Skeletal muscle tissue (tissue), 4 donors: Measurements from ENCODE around the gene ZNF304. TPM values are rescaled to one million over a fixed set of nuclear protein-coding genes. Genes with fewer than 3 reads are reported as not detected.

Source experiments
- H3K27ac ChIP-seq: one replicate; pipeline ENCODE4 v1.7.0; 2013; ENCODE audit warnings: mild to moderate bottlenecking, low read depth, low read length, inconsistent platforms
- H3K27me3 ChIP-seq, 3 donors: one replicate each; pipeline ENCODE4 v1.7.0; 2013; ENCODE audit warnings: low read length in 3 of 3; ENCODE audit not compliant: control insufficient read depth in 3 of 3, insufficient read depth in 3 of 3
- H3K36me3 ChIP-seq, 3 donors: one replicate each; pipeline ENCODE4 v1.7.0; 2013; ENCODE audit warnings: low read length in 3 of 3; ENCODE audit not compliant: control insufficient read depth in 3 of 3, insufficient read depth in 3 of 3
- H3K4me1 ChIP-seq, 3 donors: one replicate each; pipeline ENCODE4 v1.7.0; 2013; ENCODE audit warnings: low read length in 3 of 3, mild to moderate bottlenecking in 3 of 3; ENCODE audit not compliant: control insufficient read depth in 3 of 3, insufficient read depth in 3 of 3
- H3K4me3 ChIP-seq, 3 donors: one replicate each; pipeline ENCODE4 v1.7.0; 2013; ENCODE audit warnings: low read length in 3 of 3
- H3K9ac ChIP-seq, 3 donors: one replicate each; pipeline ENCODE4 v1.7.0; 2013; ENCODE audit warnings: low read length in 3 of 3, mild to moderate bottlenecking in 3 of 3, moderate library complexity in 2 of 3, low read depth in 1 of 3
- H3K9me3 ChIP-seq, 3 donors: one replicate each; pipeline ENCODE4 v1.7.0; 2013; ENCODE audit warnings: low read length in 3 of 3; ENCODE audit not compliant: control insufficient read depth in 3 of 3
- total RNA-seq: library from RNA; depleted of rRNA; stranded (reverse); fragments of >200 nt; gene quantifications from one replicate; pipeline ENCODE4 v1.2.3, GENCODE V29; 2014
- donor health status: Osteomylitis.

Gene ZNF304
- total RNA-seq, 1 donor from 2014 or later = 16.2 TPM

GRCh38 chr19:57351867-57352266, 796 bp downstream of the ZNF304 start:
- Histone ChIP-seq H3K9me3 (peaks cover 0 to 5% (median 4%) of the 10 kb centered on the region in 3 donors), H3K4me1 (peaks cover 22 to 32% (median 25%) of the 10 kb centered on the region in 3 donors), H3K27me3 (no peaks in the 10 kb centered on the region), H3K36me3 (peaks cover 37 to 44% (median 38%) of the 10 kb centered on the region in 3 donors), H3K4me3 (peak overlapping the region; percentile 90 to 100 (median 93)), H3K9ac (peak overlapping the region; percentile 97 to 99 (median 99)), H3K27ac (peak overlapping the region; percentile 88)

- Histone ChIP-seq H3K4me1 (peaks cover 22 to 43% (median 30%) of the 10 kb centered on the region in 3 donors), H3K27me3 (no peaks in the 10 kb centered on the region), H3K9ac (no peak overlapping the region), H3K9me3 (peaks cover 0 to 11% (median 8%) of the 10 kb centered on the region in 3 donors), H3K4me3 (peak overlapping the region in 1 of 3 donors; percentile 41), H3K36me3 (peaks cover 55 to 64% (median 62%) of the 10 kb centered on the region in 3 donors), H3K27ac (no peak overlapping the region)
These were observed 4.8 kb downstream of the ZNF304 start for GRCh38 chr19:57355916-57356315.

GRCh38 chr19:57357406-57357805, 6.3 kb downstream of the ZNF304 start:
- H3K4me1 ChIP-seq = peaks cover 15 to 30% (median 21%) of the 10 kb centered on the region in 3 donors
- no peak overlapping the region for H3K27ac ChIP-seq
- peaks cover 0 to 11% (median 8%) of the 10 kb centered on the region in 3 donors for H3K9me3 ChIP-seq
- H3K4me3 ChIP-seq = no peak overlapping the region
- H3K27me3 ChIP-seq = no peaks in the 10 kb centered on the region
- peaks cover 55 to 62% (median 56%) of the 10 kb centered on the region in 3 donors for H3K36me3 ChIP-seq
- H3K9ac ChIP-seq = no peak overlapping the region

GRCh38 chr19:57359300-57359699, 8.2 kb downstream of the ZNF304 start:
- Histone ChIP-seq H3K27me3 (no peaks in the 10 kb centered on the region), H3K9me3 (peaks cover 0 to 8% (median 6%) of the 10 kb centered on the region in 3 donors), H3K9ac (no peak overlapping the region), H3K36me3 (peaks cover 42 to 50% (median 45%) of the 10 kb centered on the region in 3 donors), H3K27ac (no peak overlapping the region), H3K4me1 (peaks cover 14 to 17% (median 14%) of the 10 kb centered on the region in 3 donors), H3K4me3 (no peak overlapping the region)

GRCh38 chr19:57362419-57362818, 11.3 kb downstream of the ZNF304 start:
- Histone ChIP-seq H3K27me3 (no peaks in the 10 kb centered on the region), H3K4me3 (peak overlapping the region; percentile 67 to 89 (median 86)), H3K9me3 (peaks cover 0 to 6% (median 0%) of the 10 kb centered on the region in 3 donors), H3K36me3 (peaks cover 11 to 19% (median 14%) of the 10 kb centered on the region in 3 donors), H3K4me1 (peaks cover 13 to 16% (median 14%) of the 10 kb centered on the region in 3 donors), H3K9ac (peak overlapping the region; percentile 69 to 91 (median 88)), H3K27ac (peak overlapping the region; percentile 93)

GRCh38 chr19:57362997-57363687, 12.1 kb downstream of the ZNF304 start, which contains the start of the genes TRAPPC2B and ZNF547:
Gene TRAPPC2B (plus strand): TSS chr19:57363551. CDS start chr19:57364834, 1,283 bp downstream.
Gene ZNF547 (plus strand): TSS chr19:57363551. CDS start chr19:57368556, 5,005 bp downstream.
- peak within 1 kb of the TSS; percentile 67 to 91 (median 90) for H3K4me3 ChIP-seq
- peaks cover 5 to 11% (median 8%) of the 10 kb centered on the region in 3 donors for H3K36me3 ChIP-seq
- H3K9me3 ChIP-seq = peaks cover 0 to 6% (median 0%) of the 10 kb centered on the region in 3 donors
- H3K27ac ChIP-seq = peak within 1 kb of the TSS; percentile 93
- H3K27me3 ChIP-seq = no peaks in the 10 kb centered on the region
- peaks cover 16 to 17% (median 17%) of the 10 kb centered on the region in 3 donors for H3K4me1 ChIP-seq
- H3K9ac ChIP-seq = peak within 1 kb of the TSS; percentile 69 to 92 (median 91)

GRCh38 chr19:57363688-57364181, 12.7 kb downstream of the ZNF304 start:
- peaks cover 2 to 6% (median 2%) of the 10 kb centered on the region in 3 donors for H3K36me3 ChIP-seq
- H3K27ac ChIP-seq = peak overlapping the region; percentile 93
- peaks cover 10 to 14% (median 12%) of the 10 kb centered on the region in 3 donors for H3K4me1 ChIP-seq
- H3K27me3 ChIP-seq = no peaks in the 10 kb centered on the region
- H3K9ac ChIP-seq = peak overlapping the region; percentile 64 to 92 (median 91)
- H3K9me3 ChIP-seq = peaks cover 0 to 2% (median 0%) of the 10 kb centered on the region in 3 donors
- H3K4me3 ChIP-seq = peak overlapping the region; percentile 67 to 91 (median 90)

GRCh38 chr19:57366776-57367175, 15.7 kb downstream of the ZNF304 start:
- Histone ChIP-seq H3K36me3 (peaks cover 0 to 6% (median 6%) of the 10 kb centered on the region in 3 donors), H3K9ac (no peak overlapping the region), H3K9me3 (no peaks in the 10 kb centered on the region), H3K27ac (peak overlapping the region; percentile 21), H3K27me3 (no peaks in the 10 kb centered on the region), H3K4me3 (no peak overlapping the region), H3K4me1 (peaks cover 6 to 14% (median 12%) of the 10 kb centered on the region in 3 donors)

GRCh38 chr19:57374179-57374578, 23.1 kb downstream of the ZNF304 start:
- H3K9me3 ChIP-seq = peaks cover 8 to 11% (median 8%) of the 10 kb centered on the region in 3 donors
- no peaks in the 10 kb centered on the region for H3K27me3 ChIP-seq
- H3K36me3 ChIP-seq = peaks cover 39 to 55% (median 47%) of the 10 kb centered on the region in 3 donors
- H3K27ac ChIP-seq = no peak overlapping the region
- no peak overlapping the region for H3K9ac ChIP-seq
- no peaks in the 10 kb centered on the region for H3K4me1 ChIP-seq
- no peak overlapping the region for H3K4me3 ChIP-seq
